Measurements from ENCODE around the gene CHRNB1.

CHRNB1 gene

GRCh38 chr17:7426203-7426863, 18.5 kb upstream of the CHRNB1 start:
- no peak for TF ChIP-seq ZFX (IDR thresholded peaks at IDR 0.05)
- TF ChIP-seq, protein P1, sequence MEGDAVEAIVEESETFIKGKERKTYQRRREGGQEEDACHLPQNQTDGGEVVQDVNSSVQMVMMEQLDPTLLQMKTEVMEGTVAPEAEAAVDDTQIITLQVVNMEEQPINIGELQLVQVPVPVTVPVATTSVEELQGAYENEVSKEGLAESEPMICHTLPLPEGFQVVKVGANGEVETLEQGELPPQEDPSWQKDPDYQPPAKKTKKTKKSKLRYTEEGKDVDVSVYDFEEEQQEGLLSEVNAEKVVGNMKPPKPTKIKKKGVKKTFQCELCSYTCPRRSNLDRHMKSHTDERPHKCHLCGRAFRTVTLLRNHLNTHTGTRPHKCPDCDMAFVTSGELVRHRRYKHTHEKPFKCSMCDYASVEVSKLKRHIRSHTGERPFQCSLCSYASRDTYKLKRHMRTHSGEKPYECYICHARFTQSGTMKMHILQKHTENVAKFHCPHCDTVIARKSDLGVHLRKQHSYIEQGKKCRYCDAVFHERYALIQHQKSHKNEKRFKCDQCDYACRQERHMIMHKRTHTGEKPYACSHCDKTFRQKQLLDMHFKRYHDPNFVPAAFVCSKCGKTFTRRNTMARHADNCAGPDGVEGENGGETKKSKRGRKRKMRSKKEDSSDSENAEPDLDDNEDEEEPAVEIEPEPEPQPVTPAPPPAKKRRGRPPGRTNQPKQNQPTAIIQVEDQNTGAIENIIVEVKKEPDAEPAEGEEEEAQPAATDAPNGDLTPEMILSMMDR (conservative IDR thresholded peaks at IDR 0.05) = no peak
- H3K27ac ChIP-seq = no peak overlapping the region

GRCh38 chr17:7426896-7427489, 17.9 kb upstream of the CHRNB1 start:
- TF ChIP-seq ZFX (IDR thresholded peaks at IDR 0.05) = no peak
- TF ChIP-seq, protein P1 (conservative IDR thresholded peaks at IDR 0.05) = no peak
- H3K27ac ChIP-seq = no peak overlapping the region

DNA sequence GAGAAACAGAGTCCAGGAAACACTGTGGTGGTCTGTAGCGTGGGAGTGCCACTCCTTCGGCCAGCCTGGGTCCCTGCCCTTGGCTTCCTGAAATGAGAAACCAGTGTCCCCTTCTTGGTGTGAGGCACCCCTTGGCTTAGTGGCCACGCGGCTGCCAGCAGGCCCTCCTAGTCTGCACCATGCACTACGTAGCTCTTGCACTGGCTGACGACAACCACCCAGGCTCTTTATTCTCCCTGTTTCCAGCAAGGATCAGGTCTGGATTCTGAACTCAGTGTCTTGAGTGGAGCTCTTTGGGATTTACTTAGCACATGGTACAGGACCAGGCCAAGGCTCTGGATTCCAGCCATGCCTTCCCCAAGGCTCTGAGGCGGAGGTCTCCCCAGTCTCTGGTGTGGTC, 17.3 kb upstream of the CHRNB1 start:
- no peak for TF ChIP-seq ZFX (IDR thresholded peaks at IDR 0.05)
- TF ChIP-seq, protein P1 (conservative IDR thresholded peaks at IDR 0.05) = no peak

DNA sequence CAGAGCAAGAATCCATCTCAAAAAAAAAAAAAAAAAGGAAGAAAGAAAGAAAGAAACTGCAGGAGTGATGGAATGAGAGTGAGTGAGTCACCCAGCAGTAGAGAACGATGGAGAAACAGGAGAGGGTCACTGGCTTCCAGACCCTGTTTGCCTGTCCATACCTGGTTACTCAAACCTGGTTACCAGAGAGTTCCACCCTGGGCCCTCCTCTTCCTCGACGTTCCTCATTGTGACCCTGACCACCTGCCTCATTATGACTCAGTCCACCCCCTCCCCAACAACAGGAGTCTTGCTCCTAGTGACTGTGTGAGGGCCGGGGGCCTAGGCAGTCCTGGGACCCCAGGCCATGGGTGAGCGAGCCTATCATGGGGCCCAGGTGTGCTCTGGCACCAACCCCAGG, 16.3 kb upstream of the CHRNB1 start, which contains the start of gene SPEM3:
Gene SPEM3 (plus strand): TSS at position 301 of the 400 bp plus-strand sequence. CDS start 46 bp downstream, at position 347.
- no peak within 1 kb of the TSS for H3K27ac ChIP-seq
- TF ChIP-seq, protein P1 (conservative IDR thresholded peaks at IDR 0.05) = no peak
- no peak for TF ChIP-seq ZFX (IDR thresholded peaks at IDR 0.05)

More for the DNA sequence above, 17.3 kb upstream of the CHRNB1 start:
- H3K27ac ChIP-seq = no peak overlapping the region

DNA sequence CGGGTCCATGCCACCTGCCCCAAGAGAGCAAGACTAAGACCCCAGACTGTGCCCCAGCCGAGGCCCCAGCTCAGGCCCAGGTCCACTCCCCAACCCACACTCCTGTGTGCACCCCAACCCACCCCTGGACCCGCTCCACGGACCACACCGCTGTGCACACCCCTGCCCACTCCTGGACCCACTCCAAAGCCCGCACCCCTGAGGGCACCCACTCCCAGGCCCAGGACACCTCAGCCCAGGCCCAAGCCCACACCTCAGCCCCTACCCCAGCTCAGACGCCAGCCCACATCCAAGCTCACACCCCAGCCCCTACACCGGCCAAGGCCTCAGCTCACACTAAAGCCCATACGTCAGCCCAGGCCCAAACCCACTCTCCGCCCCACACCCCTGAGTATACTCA, 15.1 kb upstream of the CHRNB1 start:
- TF ChIP-seq, protein P1 (conservative IDR thresholded peaks at IDR 0.05) = no peak
- TF ChIP-seq ZFX (IDR thresholded peaks at IDR 0.05) = no peak

GRCh38 chr17:7431231-7431630, 13.6 kb upstream of the CHRNB1 start:
- TF ChIP-seq, protein P1 (conservative IDR thresholded peaks at IDR 0.05) = no peak
- TF ChIP-seq ZFX (IDR thresholded peaks at IDR 0.05) = no peak
- H3K27ac ChIP-seq = no peak overlapping the region

More for the DNA sequence above, 15.1 kb upstream of the CHRNB1 start:
- no peak overlapping the region for H3K27ac ChIP-seq

GRCh38 chr17:7432296-7432695, 12.6 kb upstream of the CHRNB1 start:
- TF ChIP-seq, protein P1 (conservative IDR thresholded peaks at IDR 0.05) = no peak
- no peak for TF ChIP-seq ZFX (IDR thresholded peaks at IDR 0.05)
- no peak overlapping the region for H3K27ac ChIP-seq

Measured in C4-2B (cell line).